RWPE1 (cell line): Measurements from ENCODE around the gene POU5F1.

Source experiments
- CTCF ChIA-PET: fragments of 350-600 bp; sonication (Branson Sonifier 250); formaldehyde crosslinking; extraction: SDS; loops from one replicate; lab custom pipeline; 2021; lab: Yijun Ruan, JAX
- POLR2A ChIA-PET: fragments of 400-600 bp; formaldehyde crosslinking; extraction: SDS; loops from one replicate; lab custom pipeline; 2020; ENCODE audit warnings: antibody characterized with exemption; ENCODE audit not compliant: low non-redundant PET; lab: Yijun Ruan, JAX
- DNase-seq: peaks from one replicate; pipeline ENCODE4 v3.0.0; 2012; ENCODE audit warnings: low spot score
- H3K27ac ChIP-seq: fragments of 450-650 bp; 2 replicates; pipeline ENCODE4 v1.5.1; 2017
- TF ChIP-seq, protein P1 (sequence below): fragments of 450-650 bp; conservative IDR thresholded peaks from 2 replicates; pipeline ENCODE4 v1.5.1; 2017; ENCODE audit warnings: low read depth, mild to moderate bottlenecking

The POU5F1 gene

GRCh38 chr6:31163922-31164321, 6.6 kb downstream of the POU5F1 start:
- ChIA-PET CTCF (interaction anchor here (0.7 kb wide), 1 partner anchor 28 kb away, joined by 4 read pairs; no protein-coding TSS in a partner anchor), POLR2A (no interaction called here)
- TF ChIP-seq, protein P1, sequence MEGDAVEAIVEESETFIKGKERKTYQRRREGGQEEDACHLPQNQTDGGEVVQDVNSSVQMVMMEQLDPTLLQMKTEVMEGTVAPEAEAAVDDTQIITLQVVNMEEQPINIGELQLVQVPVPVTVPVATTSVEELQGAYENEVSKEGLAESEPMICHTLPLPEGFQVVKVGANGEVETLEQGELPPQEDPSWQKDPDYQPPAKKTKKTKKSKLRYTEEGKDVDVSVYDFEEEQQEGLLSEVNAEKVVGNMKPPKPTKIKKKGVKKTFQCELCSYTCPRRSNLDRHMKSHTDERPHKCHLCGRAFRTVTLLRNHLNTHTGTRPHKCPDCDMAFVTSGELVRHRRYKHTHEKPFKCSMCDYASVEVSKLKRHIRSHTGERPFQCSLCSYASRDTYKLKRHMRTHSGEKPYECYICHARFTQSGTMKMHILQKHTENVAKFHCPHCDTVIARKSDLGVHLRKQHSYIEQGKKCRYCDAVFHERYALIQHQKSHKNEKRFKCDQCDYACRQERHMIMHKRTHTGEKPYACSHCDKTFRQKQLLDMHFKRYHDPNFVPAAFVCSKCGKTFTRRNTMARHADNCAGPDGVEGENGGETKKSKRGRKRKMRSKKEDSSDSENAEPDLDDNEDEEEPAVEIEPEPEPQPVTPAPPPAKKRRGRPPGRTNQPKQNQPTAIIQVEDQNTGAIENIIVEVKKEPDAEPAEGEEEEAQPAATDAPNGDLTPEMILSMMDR = no peak
- no peak for DNase-seq
- no peak overlapping the region for H3K27ac ChIP-seq

GRCh38 chr6:31162463-31163165, 7.9 kb downstream of the POU5F1 start:
- H3K27ac ChIP-seq = no peak overlapping the region
- ChIA-PET POLR2A (no interaction called here), CTCF (no interaction called here)
- DNase-seq = no peak
- TF ChIP-seq, protein P1 = no peak

- POLR2A ChIA-PET = no interaction called here
Observed at GRCh38 chr6:31161216-31162126, 9.0 kb downstream of the POU5F1 start.

GRCh38 chr6:31158863-31159855, 11.3 kb downstream of the POU5F1 start:
- peak overlapping the region; percentile 82 for H3K27ac ChIP-seq
- POLR2A ChIA-PET = no interaction called here
- TF ChIP-seq, protein P1 = peak; percentile 16
- peak; percentile 49 for DNase-seq
- CTCF ChIA-PET = interaction anchor here (0.6 to 1.3 kb wide), 3 partner anchors 33 to 1819 kb away, joined by 3 to 7 read pairs (median 4); no protein-coding TSS in a partner anchor

More at GRCh38 chr6:31161216-31162126, 9.0 kb downstream of the POU5F1 start:
- H3K27ac ChIP-seq = peak overlapping the region; percentile 14; the same call in 1 of the 2 replicates
- TF ChIP-seq, protein P1 = no peak
- CTCF ChIA-PET = interaction anchor here (0.7 to 1.0 kb wide), 2 partner anchors 31 to 42 kb away, joined by 3 to 4 read pairs; no protein-coding TSS in a partner anchor
- no peak for DNase-seq

DNA sequence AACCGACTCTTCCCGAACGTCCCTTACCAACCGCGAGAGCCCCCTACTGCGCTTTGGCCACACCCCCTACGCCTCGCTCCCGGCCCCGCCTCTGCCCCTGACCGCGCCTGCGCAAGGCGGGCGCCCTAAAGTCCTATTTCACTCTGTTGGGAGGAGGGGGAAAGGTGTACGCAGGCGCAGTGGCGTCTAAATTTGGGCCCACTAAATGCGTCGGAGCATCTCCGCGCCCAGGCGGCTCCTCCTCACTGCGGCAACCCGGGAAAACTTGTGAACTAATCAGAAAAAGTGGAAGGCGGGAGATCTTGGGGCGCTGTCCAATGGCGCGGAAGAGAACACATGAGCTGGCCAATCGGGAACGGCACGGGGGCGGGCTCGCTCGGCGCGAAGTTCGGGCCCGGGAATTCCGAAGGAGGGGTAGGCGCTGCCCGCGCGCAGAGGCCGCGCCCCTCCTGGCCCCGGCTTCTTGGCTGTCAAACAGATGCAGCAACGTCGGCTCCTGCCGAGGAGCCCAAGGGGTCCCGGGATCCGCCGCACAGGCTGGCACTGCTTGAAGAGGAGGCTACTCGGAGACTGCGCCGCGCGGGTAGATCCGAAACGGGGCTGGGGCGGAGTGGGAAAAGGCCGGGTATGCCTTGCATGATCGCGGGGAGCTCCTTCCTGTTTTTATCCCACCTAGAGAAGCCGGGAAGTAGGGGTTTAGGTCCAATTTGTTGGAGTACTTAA, 12.2 kb downstream of the POU5F1 start, which contains the start of gene TCF19:
TSS of gene TCF19 (plus strand) at position 450 of the 723 bp plus-strand sequence. CDS start 881 bp downstream, outside the sequence.
- TF ChIP-seq, protein P1 = no peak
- CTCF ChIA-PET = interaction anchor here (0.6 to 1.3 kb wide), 3 partner anchors 34 to 1820 kb away, joined by 3 to 7 read pairs (median 4); no protein-coding TSS in a partner anchor
- DNase-seq = peak; percentile 100
- peak within 1 kb of the TSS; percentile 82 for H3K27ac ChIP-seq
- POLR2A ChIA-PET = no interaction called here
